ENCODE measurements around the gene NR1H4. TPM values are rescaled to one million over a fixed set of nuclear protein-coding genes. Genes with fewer than 3 reads are reported as not detected.

The NR1H4 gene
- total RNA-seq, 1 donor from 2014 or later: 1.9 TPM

DNA sequence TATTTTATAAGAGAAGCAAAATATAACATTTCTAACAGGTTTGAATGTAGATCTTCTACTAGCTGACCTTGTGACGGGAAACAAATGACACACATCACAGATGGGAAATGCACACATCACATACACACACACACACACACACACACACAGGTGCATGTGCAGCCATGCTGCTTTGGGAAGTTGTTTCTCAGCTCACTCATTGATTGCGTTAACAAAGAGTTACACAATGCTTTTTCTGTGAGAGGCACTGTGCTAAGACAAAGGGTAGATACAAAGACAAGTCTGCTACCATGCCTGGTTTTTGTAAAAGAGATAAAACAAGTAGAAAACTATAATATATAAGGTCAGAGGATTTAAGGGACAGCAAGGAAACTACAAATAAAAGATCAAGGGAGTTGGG, 1.3 kb upstream of the NR1H4 start:
- peaks cover 8% of the 10 kb centered on the region for H3K4me1 Mint-ChIP-seq
- DNase-seq (ENCODE audit: low spot score in 2 of 2, unreplicated experiment in 2 of 2): no peak
- H3K27ac Mint-ChIP-seq: no peak overlapping the region
- H3K9me3 Mint-ChIP-seq: no peaks in the 10 kb centered on the region
- TF ChIP-seq CTCF (IDR thresholded peaks at IDR 0.05; ENCODE audit: unreplicated experiment): no peak
- no peak overlapping the region for H3K4me3 Mint-ChIP-seq
- no peaks in the 10 kb centered on the region for H3K27me3 Mint-ChIP-seq (ENCODE audit: low read depth)
- H3K36me3 Mint-ChIP-seq: no peaks in the 10 kb centered on the region

DNA sequence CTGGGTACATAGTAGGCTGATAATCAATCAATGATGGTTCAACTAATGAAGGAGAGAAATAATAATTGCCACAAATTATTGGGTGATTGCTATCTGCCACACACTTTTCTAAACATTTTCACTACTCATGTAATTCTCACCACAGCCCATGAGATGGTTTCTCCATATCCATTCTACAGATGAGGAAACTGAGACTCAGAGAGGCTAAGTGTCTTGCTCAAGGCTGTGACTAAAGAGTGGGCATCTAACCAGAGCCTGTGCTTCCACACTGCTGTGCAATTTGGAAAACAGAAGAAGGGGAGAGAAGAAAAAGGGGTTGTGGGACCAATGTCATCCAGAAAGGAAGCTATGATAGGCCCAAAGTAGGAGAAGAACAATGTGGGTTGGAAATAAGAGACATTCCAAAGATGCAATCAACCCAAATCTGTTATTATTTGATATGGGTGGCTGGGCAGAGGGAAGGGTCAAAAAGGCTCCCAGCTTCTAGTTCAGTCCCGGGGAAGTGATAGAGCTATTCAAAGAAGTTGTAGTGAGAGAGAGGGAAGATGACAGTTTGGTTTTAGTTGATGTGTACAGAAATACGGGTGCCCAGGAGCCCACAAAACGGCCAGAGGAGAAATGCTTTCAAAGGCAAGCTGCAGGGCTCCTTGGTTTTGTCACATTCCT, 483 bp upstream of the NR1H4 start:
- Mint-ChIP-seq H3K27me3 (ENCODE audit: low read depth) (no peaks in the 10 kb centered on the region), H3K27ac (no peak overlapping the region), H3K4me3 (no peak overlapping the region), H3K36me3 (no peaks in the 10 kb centered on the region), H3K9me3 (no peaks in the 10 kb centered on the region), H3K4me1 (peaks cover 8% of the 10 kb centered on the region)
- TF ChIP-seq CTCF (IDR thresholded peaks at IDR 0.05; ENCODE audit: unreplicated experiment): no peak
- DNase-seq (ENCODE audit: low spot score in 2 of 2, unreplicated experiment in 2 of 2): no peak

DNA sequence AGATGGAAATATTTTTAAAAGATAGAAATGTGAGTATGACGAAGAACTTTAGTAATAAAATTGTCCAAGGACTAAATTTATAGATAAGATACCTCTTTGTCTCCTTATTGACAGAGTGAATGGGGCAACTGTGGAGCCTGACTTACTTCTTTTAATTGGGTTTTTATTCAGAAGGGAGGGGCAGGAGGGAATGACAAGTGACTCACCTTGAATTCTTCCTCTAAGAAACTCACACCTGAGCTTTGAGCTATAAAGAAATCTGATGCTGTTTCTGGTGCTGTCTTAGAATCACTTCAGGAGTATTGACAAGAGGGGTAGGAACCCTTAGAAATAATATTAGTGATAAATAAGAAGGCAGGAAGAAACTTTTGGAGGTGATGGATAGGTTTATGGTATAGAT, 951 bp downstream of the NR1H4 start:
- Mint-ChIP-seq H3K4me3 (no peak overlapping the region), H3K36me3 (no peaks in the 10 kb centered on the region), H3K9me3 (no peaks in the 10 kb centered on the region), H3K4me1 (peaks cover 8% of the 10 kb centered on the region), H3K27me3 (ENCODE audit: low read depth) (no peaks in the 10 kb centered on the region), H3K27ac (no peak overlapping the region)
- no peak for DNase-seq (ENCODE audit: low spot score in 2 of 2, unreplicated experiment in 2 of 2)
- no peak for TF ChIP-seq CTCF (IDR thresholded peaks at IDR 0.05; ENCODE audit: unreplicated experiment)

- Mint-ChIP-seq H3K4me3 (no peak overlapping the region), H3K36me3 (no peaks in the 10 kb centered on the region), H3K4me1 (peaks cover 8% of the 10 kb centered on the region), H3K9me3 (peaks cover 2% of the 10 kb centered on the region), H3K27me3 (ENCODE audit: low read depth) (no peaks in the 10 kb centered on the region), H3K27ac (no peak overlapping the region)
- no peak for DNase-seq (ENCODE audit: low spot score in 2 of 2, unreplicated experiment in 2 of 2)
- no peak for TF ChIP-seq CTCF (IDR thresholded peaks at IDR 0.05; ENCODE audit: unreplicated experiment)
Measured at GRCh38 chr12:100476013-100476751, 2.5 kb downstream of the NR1H4 start.

DNA sequence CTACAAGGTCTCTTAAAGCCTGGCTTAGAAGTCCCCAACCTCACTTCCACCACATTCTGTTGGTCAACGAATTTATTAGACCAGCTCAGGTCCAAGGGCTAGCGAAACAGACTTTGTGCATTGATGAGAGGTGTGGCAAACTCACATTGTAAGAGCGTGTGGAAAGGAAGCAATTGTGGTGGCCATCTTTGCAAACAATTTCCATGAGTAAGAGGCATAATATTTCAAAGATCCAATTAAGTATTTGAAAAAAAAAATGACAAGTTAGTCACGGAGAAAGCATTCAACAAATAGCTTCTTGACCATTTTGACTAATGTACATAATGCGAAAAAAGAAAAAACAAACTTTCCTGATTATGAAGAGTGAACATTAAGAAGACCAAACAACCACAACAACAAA, 7.4 kb downstream of the NR1H4 start:
- DNase-seq (ENCODE audit: low spot score in 2 of 2, unreplicated experiment in 2 of 2): no peak
- no peaks in the 10 kb centered on the region for H3K27me3 Mint-ChIP-seq (ENCODE audit: low read depth)
- H3K4me3 Mint-ChIP-seq: no peak overlapping the region
- no peak for TF ChIP-seq CTCF (IDR thresholded peaks at IDR 0.05; ENCODE audit: unreplicated experiment)
- H3K4me1 Mint-ChIP-seq: peaks cover 15% of the 10 kb centered on the region
- peaks cover 4% of the 10 kb centered on the region for H3K9me3 Mint-ChIP-seq
- no peak overlapping the region for H3K27ac Mint-ChIP-seq
- no peaks in the 10 kb centered on the region for H3K36me3 Mint-ChIP-seq

Data from mesothelial cell of epicardium (in vitro differentiated cells).